Astrocyte of the spinal cord (primary cell): ENCODE measurements around the gene SBDS.

ENCODE experiments used
- DNase-seq: peaks from one replicate; pipeline ENCODE4 v3.0.0; 2011; ENCODE audit warnings: low read depth, low spot score
- H3K4me3 ChIP-seq: 2 replicates; pipeline ENCODE4 v1.5.1; 2011; ENCODE audit warnings: low read depth, mild to moderate bottlenecking, low read length, moderate library complexity
- in situ Hi-C: cut with HindIII; loops from 2 replicates; pipeline ENCODE4 v1.10.0; 2017; ENCODE audit warnings: low sequenced_read_pairs
- TF ChIP-seq, protein P1 (sequence below): IDR thresholded peaks from 2 replicates; pipeline ENCODE4 v1.5.1; 2012; ENCODE audit warnings: low read depth, mild to moderate bottlenecking, low read length, inconsistent platforms

SBDS gene

DNA sequence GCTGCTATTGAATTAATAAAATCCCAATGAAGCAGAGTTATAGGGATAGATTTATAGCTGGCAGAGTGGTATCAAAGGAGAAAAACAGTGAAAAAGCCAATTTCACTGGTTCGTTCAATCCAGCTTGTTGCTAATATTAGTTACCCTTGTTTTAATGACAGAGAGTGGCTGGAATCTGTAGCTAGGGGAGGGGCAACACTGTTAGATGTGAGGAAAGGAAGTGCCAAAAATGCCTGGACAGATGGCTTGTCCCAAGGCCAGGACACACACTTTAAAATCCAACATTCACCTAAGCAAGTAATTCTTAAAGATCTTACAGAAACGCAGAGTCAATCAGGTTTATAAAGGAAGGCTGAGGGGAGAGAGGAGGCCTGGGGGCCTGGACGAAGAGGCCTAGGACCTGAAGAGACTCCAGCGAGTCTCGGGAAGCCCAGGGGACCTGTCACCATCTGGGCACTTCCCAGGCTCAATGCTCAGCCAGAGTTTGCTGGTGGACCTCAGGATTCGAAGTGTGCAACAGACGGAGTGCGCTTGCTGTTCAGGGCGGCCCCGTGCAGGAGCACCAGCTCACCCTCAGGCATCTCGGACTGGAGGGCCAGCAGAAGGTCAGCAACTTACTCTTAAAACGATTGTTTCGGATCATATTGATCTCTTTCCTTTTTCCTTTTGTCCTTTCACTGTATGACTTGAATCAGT is 37.6 kb downstream of the SBDS start:
- H3K4me3 ChIP-seq = no peak overlapping the region
- in situ Hi-C loops = no loop called here
- no peak for DNase-seq
- TF ChIP-seq, protein P1, sequence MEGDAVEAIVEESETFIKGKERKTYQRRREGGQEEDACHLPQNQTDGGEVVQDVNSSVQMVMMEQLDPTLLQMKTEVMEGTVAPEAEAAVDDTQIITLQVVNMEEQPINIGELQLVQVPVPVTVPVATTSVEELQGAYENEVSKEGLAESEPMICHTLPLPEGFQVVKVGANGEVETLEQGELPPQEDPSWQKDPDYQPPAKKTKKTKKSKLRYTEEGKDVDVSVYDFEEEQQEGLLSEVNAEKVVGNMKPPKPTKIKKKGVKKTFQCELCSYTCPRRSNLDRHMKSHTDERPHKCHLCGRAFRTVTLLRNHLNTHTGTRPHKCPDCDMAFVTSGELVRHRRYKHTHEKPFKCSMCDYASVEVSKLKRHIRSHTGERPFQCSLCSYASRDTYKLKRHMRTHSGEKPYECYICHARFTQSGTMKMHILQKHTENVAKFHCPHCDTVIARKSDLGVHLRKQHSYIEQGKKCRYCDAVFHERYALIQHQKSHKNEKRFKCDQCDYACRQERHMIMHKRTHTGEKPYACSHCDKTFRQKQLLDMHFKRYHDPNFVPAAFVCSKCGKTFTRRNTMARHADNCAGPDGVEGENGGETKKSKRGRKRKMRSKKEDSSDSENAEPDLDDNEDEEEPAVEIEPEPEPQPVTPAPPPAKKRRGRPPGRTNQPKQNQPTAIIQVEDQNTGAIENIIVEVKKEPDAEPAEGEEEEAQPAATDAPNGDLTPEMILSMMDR = no peak

DNA sequence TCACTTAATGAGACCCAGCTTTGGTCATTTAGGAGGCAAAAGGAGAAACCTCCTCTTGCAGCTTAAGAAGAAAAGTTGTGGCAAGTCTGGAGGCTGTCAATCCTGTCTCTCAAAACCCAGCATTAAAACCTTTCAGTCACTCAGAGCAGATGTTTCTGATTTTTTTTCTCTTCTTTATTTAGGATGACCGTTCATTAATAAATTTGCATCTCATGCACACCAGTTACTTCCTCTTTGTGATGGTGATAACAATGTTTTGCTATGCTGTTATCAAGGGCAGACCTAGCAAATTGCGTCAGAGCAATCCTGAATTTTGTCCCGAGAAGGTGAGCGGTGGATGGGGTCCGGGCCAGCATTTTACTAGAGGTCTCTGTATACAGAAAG is 42.4 kb downstream of the SBDS start:
- TF ChIP-seq, protein P1 = no peak
- in situ Hi-C loops = no loop called here
- no peak for DNase-seq
- no peak overlapping the region for H3K4me3 ChIP-seq

DNA sequence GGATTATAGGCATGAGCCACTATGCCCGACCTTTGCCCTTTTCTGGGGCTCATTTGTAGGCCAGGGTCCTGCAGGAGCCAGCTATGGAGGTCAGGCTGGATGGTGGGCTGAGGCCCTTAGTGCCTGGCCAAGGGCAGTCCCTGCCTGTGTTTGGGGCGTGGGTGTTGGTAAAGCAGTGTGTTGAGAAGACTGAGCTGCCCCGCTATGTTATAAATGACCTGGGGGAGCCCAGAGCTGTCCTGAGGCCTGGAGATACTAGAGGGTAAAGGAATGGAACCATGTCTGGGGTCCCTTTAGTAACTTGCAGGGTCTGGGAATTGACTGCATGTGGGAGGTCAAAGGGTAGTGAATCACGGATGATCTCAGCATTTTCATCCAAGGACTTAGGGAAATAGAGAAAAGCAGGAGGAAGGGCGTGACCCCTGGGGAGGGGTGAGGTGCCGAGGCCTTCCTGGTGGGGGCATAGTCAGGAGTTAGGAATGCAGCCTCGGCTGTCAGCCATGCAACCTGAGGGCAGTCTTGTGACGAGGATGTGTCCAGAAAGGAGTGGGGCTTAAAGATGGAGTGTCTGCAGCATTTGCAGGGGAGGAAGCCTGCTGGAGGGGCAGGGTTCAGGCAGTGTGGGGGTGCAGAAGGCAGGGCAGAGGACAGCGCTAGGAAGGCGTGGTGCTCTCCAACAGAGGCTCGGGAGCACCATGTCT is 42.9 kb downstream of the SBDS start:
- no peak overlapping the region for H3K4me3 ChIP-seq
- DNase-seq = peak; percentile 48
- in situ Hi-C loops = no loop called here
- TF ChIP-seq, protein P1 = no peak

DNA sequence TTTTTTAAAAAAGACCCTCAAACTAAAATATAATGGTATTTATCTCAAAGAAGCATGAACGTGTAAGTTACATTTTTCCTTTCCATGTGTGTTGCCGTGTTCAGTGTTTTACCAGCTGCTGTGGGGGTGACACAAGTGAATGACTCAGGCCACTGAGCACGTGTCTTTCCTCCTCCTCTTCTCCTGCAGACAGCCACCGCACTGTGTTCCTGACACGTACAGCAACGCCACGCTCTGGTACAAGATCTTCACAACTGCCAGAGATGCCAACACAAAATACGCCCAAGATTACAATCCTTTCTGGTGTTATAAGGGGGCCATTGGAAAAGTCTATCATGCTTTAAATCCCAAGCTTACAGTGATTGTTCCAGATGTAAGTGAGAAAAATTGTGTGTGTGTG is 44.6 kb downstream of the SBDS start:
- TF ChIP-seq, protein P1 = no peak
- H3K4me3 ChIP-seq = no peak overlapping the region
- peak; percentile 17 for DNase-seq
- in situ Hi-C loops = no loop called here

DNA sequence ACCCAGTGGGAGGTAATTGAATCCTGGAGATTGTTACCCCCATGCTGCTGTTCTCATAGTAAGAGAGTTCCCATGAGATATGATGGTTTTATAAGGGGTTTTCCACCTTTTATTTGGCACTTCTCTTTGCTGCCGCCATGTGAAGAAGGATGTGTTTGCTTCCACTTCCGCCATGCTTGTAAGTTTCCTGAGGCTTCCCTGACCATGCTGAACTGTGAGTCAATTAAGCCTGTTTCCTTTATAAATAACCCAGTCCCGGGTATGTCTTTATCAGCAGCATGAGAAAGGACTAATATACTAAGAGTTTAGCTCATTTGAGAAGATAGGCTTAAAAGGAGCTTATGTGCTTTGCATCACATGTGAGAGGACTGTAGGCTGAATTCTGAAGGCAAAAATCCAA is 45.1 kb downstream of the SBDS start:
- H3K4me3 ChIP-seq = no peak overlapping the region
- in situ Hi-C loops = no loop called here
- TF ChIP-seq, protein P1 = no peak
- DNase-seq = no peak

DNA sequence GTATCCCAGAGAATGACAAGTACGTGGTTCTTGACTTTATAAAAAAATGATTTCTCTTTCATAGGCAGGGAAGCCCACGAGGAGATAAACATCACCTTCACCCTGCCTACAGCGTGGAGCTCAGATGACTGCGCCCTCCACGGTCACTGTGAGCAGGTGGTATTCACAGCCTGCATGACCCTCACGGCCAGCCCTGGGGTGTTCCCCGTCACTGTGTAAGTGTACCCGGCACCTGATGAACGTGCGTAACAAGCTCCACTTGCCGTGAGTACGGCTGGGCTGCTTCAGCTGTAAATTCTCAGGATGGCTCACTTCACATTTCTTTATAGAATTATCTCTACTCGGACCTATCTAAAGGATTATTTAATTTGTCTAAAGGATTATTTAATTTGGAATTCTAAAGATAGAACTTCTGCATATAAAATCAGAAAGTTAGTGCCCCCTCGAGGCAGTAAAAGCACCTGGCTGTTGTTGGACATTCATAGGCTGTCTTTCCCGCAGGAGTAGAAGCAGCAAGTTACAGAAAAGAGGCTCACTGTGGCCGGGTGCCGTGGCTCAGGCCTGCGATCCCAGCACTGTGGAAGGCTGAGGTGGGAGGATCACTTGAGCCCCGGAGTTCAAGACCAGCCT is 46.8 kb downstream of the SBDS start:
- TF ChIP-seq, protein P1 = no peak
- H3K4me3 ChIP-seq = no peak overlapping the region
- in situ Hi-C loops = no loop called here
- DNase-seq = no peak
